HG03280 (cell line): ENCODE measurements around the gene UGT2B15.
"Not testable (repeated sequence)": the region's sequence is repeated elsewhere in the genome, so short reads cannot be mapped to it uniquely, and the experiment has no call there.

Experiments used
- ATAC-seq: cut with Tn5 transposase; IDR thresholded peaks from one replicate; pipeline ENCODE4 v1.9.1; 2021; ENCODE audit warnings: mild to moderate bottlenecking, moderate library complexity; ENCODE audit not compliant: unreplicated experiment

Gene UGT2B15

GRCh38 chr4:68670479-68670939 is at the start of gene UGT2B15:
UGT2B15 (minus strand) TSS chr4:68670652; CDS start chr4:68670618, 34 bp downstream.
- ATAC-seq = not testable (repeated sequence)

- no peak for ATAC-seq
Observed at GRCh38 chr4:68719075-68719473, 48.6 kb upstream of the UGT2B15 start.

GRCh38 chr4:68718447-68719074 is 48.1 kb upstream of the UGT2B15 start:
- no peak for ATAC-seq

- ATAC-seq = no peak
Observed at GRCh38 chr4:68717999-68718398, 47.5 kb upstream of the UGT2B15 start.

GRCh38 chr4:68714400-68714799 is 43.9 kb upstream of the UGT2B15 start:
- no peak for ATAC-seq

GRCh38 chr4:68712207-68712606 is 41.8 kb upstream of the UGT2B15 start:
- no peak for ATAC-seq

- no peak for ATAC-seq
Observed at GRCh38 chr4:68708566-68708965, 38.1 kb upstream of the UGT2B15 start.

- not testable (repeated sequence) for ATAC-seq
Observed at GRCh38 chr4:68703168-68703567, 32.7 kb upstream of the UGT2B15 start.

GRCh38 chr4:68700152-68700551 is 29.7 kb upstream of the UGT2B15 start:
- no peak for ATAC-seq

- ATAC-seq = no peak
Observed at GRCh38 chr4:68693325-68694075, 23.0 kb upstream of the UGT2B15 start.

- ATAC-seq = no peak
Observed at GRCh38 chr4:68691186-68691585, 20.7 kb upstream of the UGT2B15 start.

GRCh38 chr4:68683034-68683433 is 12.6 kb upstream of the UGT2B15 start:
- no peak for ATAC-seq

GRCh38 chr4:68681298-68681697 is 10.8 kb upstream of the UGT2B15 start:
- not testable (repeated sequence) for ATAC-seq

GRCh38 chr4:68673143-68673542 is 2.7 kb upstream of the UGT2B15 start:
- ATAC-seq = no peak

GRCh38 chr4:68671217-68671616 is 765 bp upstream of the UGT2B15 start:
- not testable (repeated sequence) for ATAC-seq

GRCh38 chr4:68668537-68669163 is 1.8 kb downstream of the UGT2B15 start:
- ATAC-seq = not testable (repeated sequence)

GRCh38 chr4:68667551-68667950 is 2.9 kb downstream of the UGT2B15 start:
- not testable (repeated sequence) for ATAC-seq

- ATAC-seq = not testable (repeated sequence)
Observed at GRCh38 chr4:68664721-68665120, 5.7 kb downstream of the UGT2B15 start.

GRCh38 chr4:68662836-68663574 is 7.4 kb downstream of the UGT2B15 start:
- ATAC-seq = not testable (repeated sequence)

- no peak for ATAC-seq
Observed at GRCh38 chr4:68658672-68659071, 11.8 kb downstream of the UGT2B15 start.

GRCh38 chr4:68657022-68657594 is 13.3 kb downstream of the UGT2B15 start:
- ATAC-seq = peak; percentile 70
